Central memory CD8-positive, alpha-beta T cell (primary cell): ENCODE data around the gene LEFTY1.
"Not testable (repeated sequence)": the region's sequence is repeated elsewhere in the genome, so short reads cannot be mapped to it uniquely, and the experiment has no call there.

Experiments used
- ATAC-seq: fragments of 150-1000 bp; cut with Tn5 transposase; replicated peaks from 2 replicates; pipeline ENCODE4 v1.10.0; 2022; ENCODE audit warnings: mild to moderate bottlenecking, moderate FRiP score, moderate number of reproducible peaks; ENCODE audit not compliant: poor library complexity, severe bottlenecking; ENCODE audit errors: extremely low read depth
- DNase-seq, 2 donors: peaks; one replicate each; pipeline ENCODE4 v3.0.0; 2021; ENCODE audit warnings: low spot score in 2 of 2
- H3K27ac Mint-ChIP-seq: one replicate; pipeline ENCODE4 v1.8.0; 2022; ENCODE audit warnings: low read depth, mild to moderate bottlenecking, moderate library complexity, mixed read lengths
- H3K27me3 Mint-ChIP-seq: one replicate; pipeline ENCODE4 v1.8.0; 2022; ENCODE audit warnings: mixed read lengths
- H3K36me3 Mint-ChIP-seq: one replicate; pipeline ENCODE4 v1.8.0; 2022; ENCODE audit warnings: mild to moderate bottlenecking, moderate library complexity, mixed read lengths; ENCODE audit not compliant: insufficient read depth
- H3K4me1 Mint-ChIP-seq: one replicate; pipeline ENCODE4 v1.8.0; 2022; ENCODE audit warnings: mixed read lengths
- H3K4me3 Mint-ChIP-seq: one replicate; pipeline ENCODE4 v1.8.0; 2022; ENCODE audit warnings: mild to moderate bottlenecking, moderate library complexity, mixed read lengths
- H3K9me3 Mint-ChIP-seq: one replicate; pipeline ENCODE4 v1.8.0; 2022; ENCODE audit warnings: mixed read lengths

LEFTY1 gene

DNA sequence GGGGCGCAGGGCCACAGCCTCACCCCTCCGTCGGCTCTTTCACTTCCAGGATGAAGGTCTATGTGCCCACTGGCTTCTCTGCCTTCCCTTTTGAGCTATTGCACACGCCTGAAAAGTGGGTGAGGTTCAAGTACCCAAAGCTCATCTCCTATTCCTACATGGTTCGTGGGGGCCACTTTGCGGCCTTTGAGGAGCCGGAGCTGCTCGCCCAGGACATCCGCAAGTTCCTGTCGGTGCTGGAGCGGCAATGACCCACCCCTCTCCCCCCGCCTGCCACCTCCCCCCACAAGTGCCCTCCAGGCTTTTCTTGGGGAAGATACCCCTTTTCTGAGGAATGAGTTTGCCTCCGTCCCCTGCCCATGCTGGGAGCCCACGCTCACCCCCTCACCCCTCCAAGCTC is 43.8 kb downstream of the LEFTY1 start:
- Mint-ChIP-seq H3K27me3 (no peaks in the 10 kb centered on the region), H3K4me1 (peaks cover 46% of the 10 kb centered on the region), H3K27ac (no peak overlapping the region), H3K4me3 (no peak overlapping the region), H3K36me3 (peaks cover 23% of the 10 kb centered on the region), H3K9me3 (no peaks in the 10 kb centered on the region)
- DNase-seq (no peak), ATAC-seq (no peak)

DNA sequence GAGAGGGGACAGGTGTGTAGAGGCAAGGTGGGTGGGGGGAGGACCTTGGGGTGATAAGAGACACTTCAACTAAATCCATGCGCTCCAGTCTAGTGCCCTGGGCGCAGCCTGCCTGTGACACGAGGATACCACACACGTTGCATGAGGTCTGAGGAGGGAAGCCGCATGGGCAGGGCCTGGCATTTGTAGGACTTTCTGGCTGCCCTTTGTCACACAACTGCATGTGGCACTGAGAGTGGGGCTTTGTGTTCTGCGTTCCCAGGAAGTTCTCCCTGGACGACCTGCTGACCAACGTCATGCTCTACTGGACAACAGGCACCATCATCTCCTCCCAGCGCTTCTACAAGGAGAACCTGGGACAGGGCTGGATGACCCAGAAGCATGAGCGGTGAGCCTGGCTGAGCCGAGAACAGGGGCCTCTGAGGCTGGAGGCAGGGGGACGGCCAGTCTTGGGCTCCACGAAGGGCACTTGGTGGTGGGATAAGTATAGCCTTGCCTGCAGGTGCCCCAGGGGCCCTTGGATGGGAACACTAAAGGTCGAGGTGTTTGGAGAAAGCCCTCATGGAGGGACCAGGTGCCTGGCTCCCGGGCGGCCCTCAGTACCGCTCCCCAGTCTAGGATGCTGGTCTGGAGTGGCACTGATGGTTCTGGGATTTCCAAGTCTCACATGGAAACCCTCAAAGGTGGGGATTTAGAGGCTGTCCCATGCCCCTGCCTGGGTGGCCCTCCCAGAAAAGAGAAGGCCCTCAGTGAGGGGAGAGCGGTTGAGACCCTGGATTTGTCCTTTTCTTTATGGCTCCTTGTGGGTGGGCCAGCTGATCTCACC is 44.5 kb downstream of the LEFTY1 start:
- no peak overlapping the region for H3K27ac Mint-ChIP-seq
- peaks cover 21% of the 10 kb centered on the region for H3K36me3 Mint-ChIP-seq
- no peaks in the 10 kb centered on the region for H3K9me3 Mint-ChIP-seq
- DNase-seq = no peak
- peaks cover 44% of the 10 kb centered on the region for H3K4me1 Mint-ChIP-seq
- no peak for ATAC-seq
- no peaks in the 10 kb centered on the region for H3K27me3 Mint-ChIP-seq
- no peak overlapping the region for H3K4me3 Mint-ChIP-seq

DNA sequence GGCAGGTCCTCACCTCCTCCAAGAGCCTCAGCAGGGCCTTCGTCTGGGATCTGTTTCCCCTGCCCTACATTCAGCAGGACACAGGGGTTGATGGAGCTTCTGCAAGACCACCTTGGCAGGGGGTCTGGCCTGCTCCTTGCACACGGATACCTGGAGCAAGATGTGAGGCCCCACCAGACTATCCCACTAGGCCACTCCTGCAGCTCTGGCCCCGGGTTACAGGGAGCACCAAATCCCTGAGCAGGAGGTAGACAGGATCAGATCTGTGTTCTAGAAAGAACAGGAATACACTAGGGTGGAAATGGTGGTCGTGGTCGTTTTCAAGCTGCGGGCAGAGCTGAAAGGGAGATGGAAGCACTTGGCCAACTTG is 45.5 kb downstream of the LEFTY1 start:
- no peak overlapping the region for H3K4me3 Mint-ChIP-seq
- H3K27ac Mint-ChIP-seq = peak overlapping the region; percentile 11
- peaks cover 34% of the 10 kb centered on the region for H3K4me1 Mint-ChIP-seq
- peaks cover 18% of the 10 kb centered on the region for H3K36me3 Mint-ChIP-seq
- no peak for ATAC-seq
- no peaks in the 10 kb centered on the region for H3K9me3 Mint-ChIP-seq
- DNase-seq = no peak
- no peaks in the 10 kb centered on the region for H3K27me3 Mint-ChIP-seq

DNA sequence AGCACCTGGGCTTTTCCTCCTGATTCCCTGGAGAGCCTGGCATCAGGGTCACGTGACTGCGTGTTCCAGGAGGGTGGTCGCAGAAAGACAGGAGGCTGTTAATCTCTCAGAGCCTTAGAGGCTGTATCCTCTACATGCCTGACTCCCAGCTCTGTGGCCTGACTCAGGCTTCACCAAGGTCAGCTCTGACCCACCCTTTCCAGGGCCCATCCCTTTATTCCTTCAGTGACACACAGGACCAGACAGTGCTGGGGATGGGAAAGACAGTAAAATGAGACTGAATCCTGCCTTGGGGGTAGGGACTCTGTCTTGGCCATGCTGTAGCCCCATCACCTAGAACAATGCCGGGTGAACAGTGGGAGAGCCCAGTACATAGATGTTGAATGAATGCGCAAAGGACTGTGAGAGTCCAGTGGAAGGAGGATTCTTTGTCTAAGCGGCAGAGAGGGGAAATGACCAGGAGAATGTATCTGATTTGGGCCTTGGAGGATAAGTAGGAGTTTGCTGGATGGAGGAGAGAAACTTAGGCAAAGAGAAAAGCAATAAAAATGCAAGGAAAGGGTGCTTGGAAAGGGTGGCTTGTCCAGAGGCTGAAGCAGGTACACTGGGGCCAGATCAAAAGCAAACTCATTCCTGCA is 46.0 kb downstream of the LEFTY1 start:
- ATAC-seq (no peak), DNase-seq (no peak)
- H3K27me3 Mint-ChIP-seq = no peaks in the 10 kb centered on the region
- no peaks in the 10 kb centered on the region for H3K9me3 Mint-ChIP-seq
- peaks cover 29% of the 10 kb centered on the region for H3K4me1 Mint-ChIP-seq
- no peak overlapping the region for H3K4me3 Mint-ChIP-seq
- H3K27ac Mint-ChIP-seq = peak overlapping the region; percentile 35
- H3K36me3 Mint-ChIP-seq = peaks cover 15% of the 10 kb centered on the region

DNA sequence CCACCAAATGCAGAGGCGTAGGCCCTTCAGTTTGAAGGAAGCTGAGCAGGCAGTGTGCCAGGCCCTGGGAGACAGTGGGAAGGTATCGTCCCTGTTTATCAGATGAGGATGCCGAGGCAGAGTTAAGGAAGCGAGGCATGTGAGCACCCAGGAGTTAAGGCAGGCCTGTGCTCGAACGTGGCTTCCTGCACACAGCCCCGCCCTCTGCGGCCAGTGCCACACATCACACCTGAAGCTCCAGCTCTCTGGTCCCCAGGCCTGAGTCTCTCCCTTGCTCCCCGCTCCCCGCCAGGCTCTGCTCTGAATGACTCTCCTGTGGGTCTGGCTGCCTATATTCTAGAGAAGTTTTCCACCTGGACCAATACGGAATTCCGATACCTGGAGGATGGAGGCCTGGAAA is 46.9 kb downstream of the LEFTY1 start:
- Mint-ChIP-seq H3K36me3 (peaks cover 13% of the 10 kb centered on the region), H3K9me3 (no peaks in the 10 kb centered on the region), H3K4me1 (peaks cover 21% of the 10 kb centered on the region), H3K27me3 (no peaks in the 10 kb centered on the region), H3K27ac (peak overlapping the region; percentile 35), H3K4me3 (no peak overlapping the region)
- ATAC-seq (no peak), DNase-seq (no peak)

DNA sequence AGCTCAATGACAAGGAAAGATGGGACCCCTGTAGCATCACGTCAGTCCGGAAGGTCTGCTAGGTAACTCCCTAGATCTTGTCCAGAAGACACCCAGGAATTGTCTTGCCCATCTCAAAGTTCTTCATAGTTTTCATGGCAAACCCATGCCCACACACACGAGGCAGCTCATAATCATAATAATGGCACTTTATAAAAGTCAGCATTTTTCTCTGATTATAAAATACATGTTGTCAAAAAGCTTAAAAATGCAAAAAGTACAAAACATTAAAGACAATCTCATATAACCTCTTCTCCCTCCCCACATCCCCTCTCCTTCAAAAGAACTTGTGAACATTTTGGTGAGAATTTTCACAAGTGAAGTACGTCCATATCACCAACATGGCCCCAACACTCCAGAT is 48.2 kb downstream of the LEFTY1 start:
- DNase-seq = no peak
- peaks cover 13% of the 10 kb centered on the region for H3K36me3 Mint-ChIP-seq
- no peaks in the 10 kb centered on the region for H3K27me3 Mint-ChIP-seq

DNA sequence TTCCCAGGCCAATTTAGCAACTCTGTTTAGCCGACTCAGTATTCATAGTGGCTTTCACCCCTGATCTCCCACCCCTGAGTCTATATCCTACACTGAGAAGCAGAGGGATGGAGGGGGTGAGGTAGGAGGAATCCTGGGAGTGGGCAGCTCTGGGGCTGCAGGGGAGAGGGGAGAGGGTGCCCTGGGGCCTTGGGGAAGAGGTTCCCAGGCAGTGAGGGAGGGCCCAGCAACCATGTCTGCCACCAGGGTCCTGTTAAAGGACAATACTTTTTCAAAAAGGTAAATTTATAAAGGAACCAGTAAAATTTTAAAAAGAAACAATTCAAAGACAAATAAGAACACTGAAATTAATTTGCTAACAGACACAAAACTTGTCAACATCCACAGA is 48.7 kb downstream of the LEFTY1 start:
- H3K36me3 Mint-ChIP-seq = peaks cover 11% of the 10 kb centered on the region
- H3K27ac Mint-ChIP-seq = no peak overlapping the region
- DNase-seq (no peak), ATAC-seq (no peak)
- H3K27me3 Mint-ChIP-seq = no peaks in the 10 kb centered on the region
- no peaks in the 10 kb centered on the region for H3K9me3 Mint-ChIP-seq
- H3K4me3 Mint-ChIP-seq = no peak overlapping the region
- peaks cover 19% of the 10 kb centered on the region for H3K4me1 Mint-ChIP-seq

More for the DNA sequence above, 48.2 kb downstream of the LEFTY1 start:
- Mint-ChIP-seq H3K27ac (no peak overlapping the region), H3K9me3 (no peaks in the 10 kb centered on the region), H3K4me1 (peaks cover 19% of the 10 kb centered on the region), H3K4me3 (no peak overlapping the region)
- no peak for ATAC-seq

DNA sequence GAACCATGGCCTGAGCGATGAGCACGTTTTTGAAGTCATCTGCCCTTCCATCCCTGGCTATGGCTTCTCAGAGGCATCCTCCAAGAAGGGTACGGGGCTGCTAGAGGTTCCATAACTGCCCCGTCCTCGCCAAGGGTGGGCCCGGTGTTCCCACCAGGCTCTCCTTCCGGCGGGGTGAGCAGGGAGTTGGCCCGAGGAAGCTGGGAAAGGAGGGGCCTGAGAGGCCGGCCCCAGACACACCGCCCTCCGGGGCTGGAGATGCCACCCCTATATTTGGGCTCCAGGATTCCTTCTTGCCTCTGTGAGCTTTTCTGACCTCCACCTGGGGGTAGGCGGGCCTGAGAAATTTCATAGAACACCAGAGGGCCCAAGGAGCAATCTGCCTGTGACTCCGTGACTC is 50.2 kb downstream of the LEFTY1 start:
- Mint-ChIP-seq H3K4me3 (no peak overlapping the region), H3K27ac (no peak overlapping the region), H3K4me1 (peaks cover 19% of the 10 kb centered on the region), H3K27me3 (no peaks in the 10 kb centered on the region), H3K9me3 (no peaks in the 10 kb centered on the region), H3K36me3 (peaks cover 6% of the 10 kb centered on the region)
- DNase-seq (no peak), ATAC-seq (no peak)

DNA sequence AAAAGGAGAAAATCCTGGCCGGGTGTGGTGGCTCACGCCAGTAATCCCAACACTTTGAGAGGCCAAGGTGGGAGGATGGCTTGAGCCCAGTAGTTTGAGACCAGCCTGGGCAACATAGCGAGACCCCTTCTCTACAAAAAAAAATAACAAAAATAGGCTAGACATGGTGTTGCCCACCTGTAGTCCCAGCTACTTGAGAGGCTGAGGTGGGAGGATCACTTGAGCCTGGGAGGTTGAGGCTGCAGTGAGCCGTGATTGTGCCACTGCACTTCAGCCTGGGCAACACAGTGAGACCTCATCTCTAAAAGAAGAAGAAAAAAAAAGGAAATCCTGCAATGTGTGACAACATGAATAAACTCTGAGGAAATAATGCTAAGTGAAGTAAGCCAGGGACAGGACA is 52.6 kb downstream of the LEFTY1 start:
- H3K36me3 Mint-ChIP-seq, ATAC-seq, H3K27me3 Mint-ChIP-seq, H3K4me3 Mint-ChIP-seq, H3K27ac Mint-ChIP-seq, DNase-seq, H3K9me3 Mint-ChIP-seq: not testable (repeated sequence)
- H3K4me1 Mint-ChIP-seq = peaks cover 12% of the 10 kb centered on the region
